GM12801 (cell line): Measurements from ENCODE around the gene MRPL46.

Experiments used
- CTCF ChIP-seq: IDR thresholded peaks from one replicate; pipeline ENCODE4 v1.5.1; 2011; ENCODE audit warnings: control low read depth; ENCODE audit not compliant: insufficient read length; ENCODE audit errors: extremely low read depth

Gene MRPL46

GRCh38 chr15:88450125-88450798 is 16.9 kb downstream of the MRPL46 start:
- TF ChIP-seq CTCF: no peak

GRCh38 chr15:88449581-88449980 is 17.6 kb downstream of the MRPL46 start:
- TF ChIP-seq CTCF: no peak

- no peak for TF ChIP-seq CTCF
Measured at GRCh38 chr15:88448991-88449461, 18.2 kb downstream of the MRPL46 start.

GRCh38 chr15:88447741-88448140 is 19.4 kb downstream of the MRPL46 start:
- TF ChIP-seq CTCF: no peak

GRCh38 chr15:88447206-88447605 is 20.0 kb downstream of the MRPL46 start:
- no peak for TF ChIP-seq CTCF

- TF ChIP-seq CTCF: no peak
Measured at GRCh38 chr15:88441076-88441730, 26.0 kb downstream of the MRPL46 start.

- no peak for TF ChIP-seq CTCF
Measured at GRCh38 chr15:88440021-88440420, 27.2 kb downstream of the MRPL46 start.
